ENCODE data around the gene MYO1A. TPM values are rescaled to one million over a fixed set of nuclear protein-coding genes. Genes with fewer than 3 reads are reported as not detected.
"Not testable (repeated sequence)": the region's sequence is repeated elsewhere in the genome, so short reads cannot be mapped to it uniquely, and the experiment has no call there.

MYO1A gene
- polyA plus RNA-seq, 2 of the 4 experiments (the other 2 are of a cell fraction): 0.67 to 1.9 TPM

GRCh38 chr12:57019983-57020719 is 29.8 kb downstream of the MYO1A start:
- no peak for ATAC-seq
- Histone ChIP-seq H3K4me2 (no peak overlapping the region), H3K4me1 (no peaks in the 10 kb centered on the region), H3K27ac (no peak overlapping the region), H3K9me3 (no peaks in the 10 kb centered on the region), H3K4me3 (no peak overlapping the region)
- TF ChIP-seq USF2 (IDR thresholded peaks at IDR 0.05): no peak
- no peak for TF ChIP-seq RAD21 (conservative IDR thresholded peaks at IDR 0.05 in 1 of 2, IDR thresholded peaks at IDR 0.05 in 1 of 2)
- no peak for TF ChIP-seq ELK1 (IDR thresholded peaks at IDR 0.05; ENCODE audit: low read depth, low read length)
- no peak for TF ChIP-seq NFE2L2 (conservative IDR thresholded peaks at IDR 0.05; ENCODE audit: low read length)
- TF ChIP-seq HOXB5 (CRISPR knock-in tag; IDR thresholded peaks at IDR 0.05): no peak
- no peak for TF ChIP-seq HMGXB4 (CRISPR knock-in tag; IDR thresholded peaks at IDR 0.05; ENCODE audit: borderline replicate concordance)
- no peak for TF ChIP-seq TP53 (CRISPR knock-in tag; IDR thresholded peaks at IDR 0.05)
- CTCF ChIA-PET: interaction anchor here (0.7 to 2.7 kb wide), 6 partner anchors 11 to 108 kb away, joined by 3 to 12 read pairs (median 4); partner anchors contain the start of gene LRP1
- no peak for FAIRE-seq
- POLR2A ChIA-PET: no interaction called here
- DNase-seq (ENCODE audit: low read depth in 1 of 2, low spot score in 1 of 2): no peak
- 80% methylated on average over 9 of the region's 9 CpGs for WGBS (ENCODE audit: missing lambda C conversion rate)

GRCh38 chr12:57018906-57019305 is 31.0 kb downstream of the MYO1A start:
- Histone ChIP-seq H3K9me3 (no peaks in the 10 kb centered on the region), H3K4me1 (no peaks in the 10 kb centered on the region), H3K4me2 (no peak overlapping the region), H3K4me3 (no peak overlapping the region), H3K27ac (no peak overlapping the region)
- TF ChIP-seq RARB (CRISPR knock-in tag; IDR thresholded peaks at IDR 0.05): no peak
- no peak for TF ChIP-seq CHD2 (IDR thresholded peaks at IDR 0.05; ENCODE audit: low read length, partially characterized antibody)
- TF ChIP-seq CBX8 (IDR thresholded peaks at IDR 0.05): no peak
- no peak for TF ChIP-seq HDAC2 (IDR thresholded peaks at IDR 0.05)
- DNase-seq (ENCODE audit: low read depth in 1 of 2, low spot score in 1 of 2) (no peak), FAIRE-seq (no peak), ATAC-seq (no peak)
- 88% methylated on average over 1 of the region's 1 CpG for WGBS (ENCODE audit: missing lambda C conversion rate)
- POLR2A ChIA-PET: no interaction called here
- CTCF ChIA-PET: interaction anchor here (0.8 to 3.8 kb wide), 10 partner anchors 10 to 105 kb away, joined by 3 to 25 read pairs (median 8); partner anchors contain the start of gene ZBTB39

GRCh38 chr12:57018353-57018752 is 31.6 kb downstream of the MYO1A start:
- not testable (repeated sequence) for H3K4me2 ChIP-seq

GRCh38 chr12:57016348-57016747 is 33.6 kb downstream of the MYO1A start, which contains the start of gene TAC3:
TAC3 (minus strand) TSS chr12:57016529; CDS start chr12:57015797, 732 bp downstream.
- Histone ChIP-seq H3K4me2 (no peak within 1 kb of the TSS), H3K27ac (no peak within 1 kb of the TSS), H3K9me3 (no peaks in the 10 kb centered on the region), H3K4me1 (no peaks in the 10 kb centered on the region), H3K4me3 (no peak within 1 kb of the TSS)
- CTCF ChIA-PET: interaction anchor here (0.5 to 3.8 kb wide), 15 partner anchors 8 to 166 kb away, joined by 3 to 25 read pairs (median 4); partner anchors contain the start of gene MYO1A
- FAIRE-seq (no peak), ATAC-seq (peak in 1 of 2 experiments; percentile 38; a peak in 2 of 6 replicates), DNase-seq (ENCODE audit: low read depth in 1 of 2, low spot score in 1 of 2) (no peak)
- 58% methylated on average over 6 of the region's 6 CpGs for WGBS (ENCODE audit: missing lambda C conversion rate)
- no peak for TF ChIP-seq ZC3H11A (IDR thresholded peaks at IDR 0.05)
- TF ChIP-seq SMC3 (IDR thresholded peaks at IDR 0.05): no peak
- no peak for TF ChIP-seq TFCP2L1 (CRISPR knock-in tag; IDR thresholded peaks at IDR 0.05)
- no peak for TF ChIP-seq RAD21 (conservative IDR thresholded peaks at IDR 0.05 in 1 of 2, IDR thresholded peaks at IDR 0.05 in 1 of 2)
- TF ChIP-seq MAX (IDR thresholded peaks at IDR 0.05): no peak
- TF ChIP-seq JUNB (IDR thresholded peaks at IDR 0.05): no peak
- no peak for TF ChIP-seq REST (IDR thresholded peaks at IDR 0.05)
- no peak for TF ChIP-seq EHMT2 (IDR thresholded peaks at IDR 0.05; ENCODE audit: low read depth)
- POLR2A ChIA-PET: interaction anchor here (1.7 kb wide), 1 partner anchor 96 kb away, joined by 5 read pairs; no protein-coding TSS in a partner anchor

More at GRCh38 chr12:57018353-57018752, 31.6 kb downstream of the MYO1A start:
- 74% methylated on average over 5 of the region's 5 CpGs for WGBS (ENCODE audit: missing lambda C conversion rate)
- H3K4me1 ChIP-seq; DNase-seq (ENCODE audit: low read depth in 1 of 2, low spot score in 1 of 2); FAIRE-seq; H3K27ac ChIP-seq; H3K9me3 ChIP-seq; ATAC-seq; H3K4me3 ChIP-seq: not testable (repeated sequence)
- CTCF ChIA-PET: interaction anchor here (0.6 to 3.8 kb wide), 9 partner anchors 9 to 505 kb away, joined by 4 to 25 read pairs (median 9); no protein-coding TSS in a partner anchor
- POLR2A ChIA-PET: interaction anchor here (0.6 kb wide), 1 partner anchor 27 kb away, joined by 3 read pairs; no protein-coding TSS in a partner anchor
